ENCODE results near the gene SLC22A23. TPM values are rescaled to one million over a fixed set of nuclear protein-coding genes. Genes with fewer than 3 reads are reported as not detected.
"Not testable (repeated sequence)": the region's sequence is repeated elsewhere in the genome, so short reads cannot be mapped to it uniquely, and the experiment has no call there.

Gene SLC22A23
- total RNA-seq, 1 donor from 2014 or later: 5.6 TPM

DNA sequence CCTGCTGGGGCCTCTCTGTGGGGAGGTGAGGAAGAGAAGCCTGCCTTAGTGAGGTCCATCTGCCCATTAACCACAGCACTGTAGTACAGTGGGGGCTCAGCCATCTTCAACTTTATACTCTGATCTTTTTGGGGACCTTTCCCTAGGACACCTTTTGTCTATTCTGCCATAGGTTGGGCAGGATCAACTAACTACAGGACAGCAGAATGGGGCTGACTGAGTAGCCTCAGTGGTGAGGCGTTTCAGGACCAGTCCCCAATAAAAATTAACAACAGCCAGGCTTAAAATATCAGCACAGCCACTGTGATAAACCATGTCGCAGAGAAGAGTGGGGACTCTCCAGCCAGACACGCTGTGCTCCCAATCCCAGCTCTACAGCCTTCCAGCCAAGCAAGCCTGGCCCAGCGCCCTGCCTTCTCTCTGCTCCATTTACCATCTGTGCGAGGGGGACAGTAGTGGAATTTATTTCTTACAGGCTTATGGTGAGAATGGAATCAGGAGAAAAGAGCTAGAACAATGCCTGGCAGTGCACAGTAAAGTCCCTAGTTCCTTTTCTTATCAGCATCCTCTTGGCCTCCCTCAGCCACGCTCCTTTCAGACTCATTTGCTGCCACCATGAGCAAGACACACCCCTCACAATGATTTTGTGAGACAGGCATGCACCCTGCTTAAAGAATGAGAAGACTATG lies 75.5 kb downstream of the SLC22A23 start:
- ATAC-seq (peak; percentile 40), DNase-seq (ENCODE audit: missing footprints) (no peak)
- intact Hi-C loops (cut with DNase I): no loop called here

GRCh38 chr6:3380344-3381232 lies 76.3 kb downstream of the SLC22A23 start:
- ATAC-seq: no peak
- DNase-seq (ENCODE audit: missing footprints): no peak
- intact Hi-C loops (cut with DNase I): no loop called here

GRCh38 chr6:3379482-3380060 lies 77.3 kb downstream of the SLC22A23 start:
- no peak for ATAC-seq
- no peak for DNase-seq (ENCODE audit: missing footprints)
- intact Hi-C loops (cut with DNase I): no loop called here

DNA sequence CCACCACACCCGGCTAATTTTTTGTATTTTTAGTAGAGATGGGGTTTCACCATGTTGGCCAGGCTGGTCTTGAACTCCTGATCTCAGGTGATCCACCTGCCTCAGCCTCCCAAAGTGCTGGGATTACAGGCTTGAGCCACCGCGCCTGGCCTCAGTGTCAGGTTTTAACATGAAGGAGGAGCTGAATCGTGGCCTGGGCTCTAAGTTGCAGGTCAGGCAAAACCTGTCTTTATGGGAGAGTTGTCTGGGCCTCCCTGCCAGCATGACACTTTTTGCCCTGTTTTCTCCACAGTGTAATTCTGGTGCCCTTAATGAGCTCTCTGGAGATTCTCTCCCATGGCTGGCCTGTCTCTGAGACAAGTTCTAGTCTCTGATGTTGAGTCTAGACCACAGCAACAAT lies 78.0 kb downstream of the SLC22A23 start:
- intact Hi-C loops (cut with DNase I); ATAC-seq; DNase-seq (ENCODE audit: missing footprints): not testable (repeated sequence)

GRCh38 chr6:3378398-3378782 lies 78.5 kb downstream of the SLC22A23 start:
- ATAC-seq; intact Hi-C loops (cut with DNase I); DNase-seq (ENCODE audit: missing footprints): not testable (repeated sequence)

DNA sequence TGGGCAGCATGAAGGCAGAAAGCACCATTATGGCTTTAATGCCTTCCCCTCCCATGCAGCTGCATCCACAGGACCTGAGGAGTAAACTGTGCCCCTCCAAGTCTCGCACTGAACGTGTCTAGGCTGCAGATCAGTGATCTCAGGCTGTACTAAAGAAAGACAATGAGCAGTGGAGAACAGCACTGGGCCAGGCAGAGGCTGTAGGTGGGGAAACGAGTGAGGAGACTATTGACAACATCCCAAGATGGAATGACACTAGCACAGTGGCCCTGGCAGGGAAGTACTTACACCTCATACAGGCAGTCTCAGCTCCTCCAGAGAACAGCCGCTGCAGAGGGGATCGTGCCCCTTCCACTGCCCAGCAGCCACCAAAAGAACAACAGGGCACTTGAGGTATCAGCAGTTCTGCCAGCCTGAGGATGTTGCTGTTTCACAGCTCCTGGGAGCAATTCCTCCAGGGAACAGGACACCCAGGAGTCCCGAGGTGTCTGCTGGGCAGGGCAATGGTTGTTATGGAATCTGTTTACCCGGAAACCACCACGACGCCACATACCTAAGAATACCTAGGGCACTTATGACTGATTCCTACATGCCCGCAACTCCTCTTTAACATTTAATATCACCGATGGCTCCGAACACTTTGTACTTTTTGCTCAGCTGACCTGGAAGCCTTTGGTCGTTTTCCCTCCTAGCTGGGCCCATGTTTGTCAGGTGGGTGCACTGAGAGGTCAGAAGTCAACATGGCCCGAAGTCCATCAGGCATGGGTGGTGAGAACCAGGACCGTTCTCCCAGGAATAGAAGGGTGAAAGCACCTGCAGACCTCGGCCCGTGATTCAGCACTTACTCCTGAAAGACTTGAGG lies 79.1 kb downstream of the SLC22A23 start:
- ATAC-seq (peak; percentile 12), DNase-seq (ENCODE audit: missing footprints) (no peak)
- intact Hi-C loops (cut with DNase I): no loop called here

- DNase-seq (ENCODE audit: missing footprints) (no peak), ATAC-seq (no peak)
- intact Hi-C loops (cut with DNase I): no loop called here
These were observed 79.8 kb downstream of the SLC22A23 start for GRCh38 chr6:3376893-3377535.

GRCh38 chr6:3376064-3376463 lies 80.8 kb downstream of the SLC22A23 start:
- intact Hi-C loops (cut with DNase I): no loop called here
- DNase-seq (ENCODE audit: missing footprints) (no peak), ATAC-seq (no peak)

- DNase-seq (ENCODE audit: missing footprints) (no peak), ATAC-seq (no peak)
- intact Hi-C loops (cut with DNase I): no loop called here
These were observed 83.2 kb downstream of the SLC22A23 start for GRCh38 chr6:3373597-3374203.

GRCh38 chr6:3372912-3373554 lies 83.8 kb downstream of the SLC22A23 start:
- DNase-seq (ENCODE audit: missing footprints) (no peak), ATAC-seq (no peak)
- intact Hi-C loops (cut with DNase I): no loop called here

GRCh38 chr6:3372184-3372846 lies 84.5 kb downstream of the SLC22A23 start:
- DNase-seq (ENCODE audit: missing footprints): no peak
- intact Hi-C loops (cut with DNase I): no loop called here
- ATAC-seq: no peak

DNA sequence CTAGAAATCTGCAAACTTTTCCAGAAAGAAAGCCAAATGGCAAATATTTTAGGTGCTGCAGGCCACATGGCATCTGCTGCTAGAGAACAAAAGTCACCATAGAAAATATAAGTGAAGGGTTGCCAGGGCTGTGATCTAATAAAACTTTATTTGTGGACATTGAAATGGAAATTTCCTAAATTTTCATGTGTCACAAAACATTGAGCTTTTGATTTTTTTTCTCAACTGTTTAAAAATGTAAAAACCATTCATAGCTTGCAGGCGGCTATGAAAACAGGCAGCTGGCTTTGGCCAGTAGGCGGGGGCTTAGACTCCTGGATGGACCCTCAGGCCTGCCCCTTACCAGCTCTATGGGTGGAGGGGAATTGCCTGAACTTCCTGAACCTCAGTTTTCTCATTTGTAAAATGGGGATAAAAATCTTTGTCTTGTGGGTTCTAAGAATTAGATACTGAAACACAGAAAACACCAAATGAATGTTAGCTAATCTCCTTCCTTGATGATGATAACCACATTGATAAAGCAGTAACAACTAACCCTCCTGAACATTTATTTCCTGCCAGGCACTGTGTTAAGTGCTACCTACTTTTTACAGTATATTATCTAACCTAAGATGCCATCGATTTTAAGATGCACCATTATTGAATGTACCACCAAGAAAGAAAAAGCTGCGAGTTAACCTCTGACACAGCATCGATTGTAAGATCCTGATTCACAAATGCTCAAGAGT lies 85.5 kb downstream of the SLC22A23 start:
- ATAC-seq (no peak), DNase-seq (ENCODE audit: missing footprints) (no peak)
- intact Hi-C loops (cut with DNase I): no loop called here

DNA sequence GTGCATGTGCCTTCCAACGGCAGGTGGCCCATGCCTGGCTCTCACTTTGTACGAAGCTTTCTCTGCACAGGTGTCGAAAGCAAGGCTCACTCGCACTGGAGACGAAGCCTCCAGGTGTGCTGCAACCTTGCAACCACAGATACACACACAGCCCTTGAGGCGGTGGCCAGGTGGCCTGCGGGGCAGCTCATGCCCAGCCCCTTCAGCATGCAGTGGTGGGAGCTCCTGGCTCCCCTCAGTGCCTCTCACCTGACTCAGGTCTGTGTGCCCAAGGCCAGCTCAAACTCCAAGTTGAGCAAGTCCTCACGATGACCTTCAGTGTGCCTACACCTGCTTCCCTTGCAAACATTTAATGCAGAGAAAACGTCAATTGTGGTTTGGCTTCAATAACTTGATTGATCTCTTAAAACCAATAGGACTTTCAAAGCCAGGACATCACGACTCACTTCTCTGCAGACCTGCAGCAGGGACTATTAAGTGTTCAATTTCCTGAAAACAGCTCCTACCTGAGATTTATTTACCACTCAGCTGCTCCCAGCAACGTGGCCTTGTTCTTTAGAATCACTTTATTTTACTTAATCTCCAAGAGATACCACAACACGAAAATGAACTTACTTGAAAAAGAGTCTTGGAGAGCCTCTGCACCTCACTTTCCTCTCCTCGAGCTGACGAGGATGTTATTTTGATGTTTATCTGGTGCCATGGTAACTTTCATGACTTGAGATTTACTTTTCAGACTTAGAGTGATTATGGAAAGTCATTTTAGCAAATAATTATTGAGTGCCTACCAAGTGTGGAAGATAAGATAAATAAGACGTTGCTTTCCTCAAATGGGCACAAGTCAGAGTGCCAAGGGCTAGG lies 86.3 kb downstream of the SLC22A23 start:
- ATAC-seq (no peak), DNase-seq (ENCODE audit: missing footprints) (no peak)
- intact Hi-C loops (cut with DNase I): no loop called here

- ATAC-seq (no peak), DNase-seq (ENCODE audit: missing footprints) (no peak)
- intact Hi-C loops (cut with DNase I): no loop called here
These were observed 86.9 kb downstream of the SLC22A23 start for GRCh38 chr6:3369985-3370360.

DNA sequence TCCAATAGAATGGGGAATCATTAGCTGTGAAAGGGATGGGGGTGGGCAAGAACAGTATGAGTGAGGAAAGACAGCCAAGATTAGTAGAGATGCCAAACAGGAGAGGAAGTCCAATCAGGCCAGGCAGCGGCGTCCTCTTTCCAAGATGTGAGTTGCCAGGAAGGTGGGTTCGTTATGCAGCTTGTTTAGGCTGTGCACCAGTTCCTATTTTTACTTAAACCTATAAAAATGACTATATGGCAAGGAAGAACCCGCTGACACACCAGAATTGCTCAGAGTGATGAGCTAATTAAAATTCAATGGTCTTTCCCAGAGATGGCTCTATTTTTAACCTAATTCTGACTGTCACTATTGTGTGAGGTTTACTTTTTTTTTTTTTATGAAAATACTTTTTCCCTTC lies 88.2 kb downstream of the SLC22A23 start:
- intact Hi-C loops (cut with DNase I): no loop called here
- ATAC-seq: no peak

GRCh38 chr6:3367630-3368029 lies 89.2 kb downstream of the SLC22A23 start:
- intact Hi-C loops (cut with DNase I): no loop called here
- ATAC-seq: peak; percentile 40
- DNase-seq (ENCODE audit: missing footprints): no peak

More for the DNA sequence above, 88.2 kb downstream of the SLC22A23 start:
- DNase-seq (ENCODE audit: missing footprints): no peak

Data from Right ventricle myocardium inferior (tissue), 1 donor.